OCI-LY3 (cell line): Measurements from ENCODE around the gene ZCCHC14.

Experiments
- H2AFZ ChIP-seq: fragments of 200-600, 300-600 bp; shearing (Covaris generic); 2 replicates; pipeline ENCODE4 v1.6.0; 2014; ENCODE audit warnings: antibody characterized with exemption, low read depth, low read length
- H3K27ac ChIP-seq: fragments of 200-600, 300-600 bp; sonication (generic); 2 replicates; pipeline ENCODE4 v1.5.1; 2014; ENCODE audit warnings: mild to moderate bottlenecking, low read length, moderate library complexity, mixed read lengths
- H3K27me3 ChIP-seq: fragments of 200-600, 300-600 bp; sonication (generic); 2 replicates; pipeline ENCODE4 v1.6.1; 2014; ENCODE audit warnings: low read depth, low read length, mixed read lengths
- H3K36me3 ChIP-seq: fragments of 200-600, 300-600 bp; sonication (generic); replicated peaks from 2 replicates; pipeline ENCODE3; 2014; ENCODE audit warnings: low read depth, low read length, mixed read lengths
- H3K4me1 ChIP-seq: fragments of 300-600, 200-600 bp; sonication (generic); 2 replicates; pipeline ENCODE4 v1.6.1; 2014; ENCODE audit warnings: low read length, mixed read lengths
- H3K4me2 ChIP-seq: fragments of 200-600, 300-600 bp; sonication (generic); 2 replicates; pipeline ENCODE4 v1.6.1; 2014; ENCODE audit warnings: low read length, mixed read lengths
- H3K4me3 ChIP-seq: fragments of 300-600, 200-600 bp; sonication (generic); 2 replicates; pipeline ENCODE4 v1.5.1; 2014; ENCODE audit warnings: antibody characterized with exemption, mild to moderate bottlenecking, low read length, moderate library complexity
- H3K79me2 ChIP-seq: fragments of 300-600, 200-600 bp; shearing (Covaris generic); 2 replicates; pipeline ENCODE4 v1.6.1; 2014; ENCODE audit warnings: mild to moderate bottlenecking, low read length, mixed read lengths
- H3K9ac ChIP-seq: fragments of 300-600, 200-600 bp; shearing (Covaris generic); 2 replicates; pipeline ENCODE4 v1.6.0; 2014; ENCODE audit warnings: mild to moderate bottlenecking, low read length, moderate library complexity
- H3K9me3 ChIP-seq: fragments of 200-600, 300-600 bp; shearing (Covaris generic); 2 replicates; pipeline ENCODE4 v1.6.1; 2014; ENCODE audit warnings: low read length, mixed read lengths; ENCODE audit not compliant: insufficient read depth
- H4K20me1 ChIP-seq: fragments of 200-600, 300-600 bp; sonication (generic); 2 replicates; pipeline ENCODE4 v1.6.1; 2016; ENCODE audit warnings: low read length, mixed read lengths; ENCODE audit not compliant: insufficient read depth
- CTCF ChIP-seq: fragments of 200-600, 300-600 bp; sonication (generic); IDR thresholded peaks from 2 replicates; pipeline ENCODE4 v1.5.1; 2014; ENCODE audit warnings: antibody characterized with exemption, low read length, low read depth
- EZH2phosphoT487 ChIP-seq: fragments of 200-600 bp; shearing (Covaris generic); IDR thresholded peaks from 2 replicates; pipeline ENCODE4 v1.6.1; 2018; ENCODE audit warnings: antibody characterized with exemption, mixed run types, low read depth

The ZCCHC14 gene

GRCh38 chr16:87441886-87442580 lies 50.8 kb downstream of the ZCCHC14 start:
- H3K9me3 ChIP-seq: no peaks in the 10 kb centered on the region
- TF ChIP-seq CTCF (no peak), EZH2phosphoT487 (no peak)
- no peak overlapping the region for H3K9ac ChIP-seq
- no peak overlapping the region for H3K4me2 ChIP-seq
- H3K36me3 ChIP-seq: no peaks in the 10 kb centered on the region
- H4K20me1 ChIP-seq: no peaks in the 10 kb centered on the region
- H3K4me1 ChIP-seq: no peaks in the 10 kb centered on the region
- no peak overlapping the region for H2AFZ ChIP-seq
- no peaks in the 10 kb centered on the region for H3K27me3 ChIP-seq
- H3K27ac ChIP-seq: no peak overlapping the region
- no peak overlapping the region for H3K4me3 ChIP-seq
- H3K79me2 ChIP-seq: no peaks in the 10 kb centered on the region

- Histone ChIP-seq H4K20me1 (no peaks in the 10 kb centered on the region), H3K4me2 (no peak overlapping the region), H3K9ac (no peak overlapping the region), H3K9me3 (no peaks in the 10 kb centered on the region), H2AFZ (no peak overlapping the region), H3K79me2 (no peaks in the 10 kb centered on the region), H3K36me3 (no peaks in the 10 kb centered on the region), H3K4me3 (no peak overlapping the region), H3K27ac (no peak overlapping the region), H3K27me3 (no peaks in the 10 kb centered on the region), H3K4me1 (no peaks in the 10 kb centered on the region)
- TF ChIP-seq CTCF (no peak), EZH2phosphoT487 (no peak)
Measured at GRCh38 chr16:87439926-87440325, 52.9 kb downstream of the ZCCHC14 start.

GRCh38 chr16:87438611-87438985 lies 54.2 kb downstream of the ZCCHC14 start:
- Histone ChIP-seq H3K79me2 (no peaks in the 10 kb centered on the region), H3K27ac (no peak overlapping the region), H3K9me3 (no peaks in the 10 kb centered on the region), H3K36me3 (no peaks in the 10 kb centered on the region), H2AFZ (no peak overlapping the region), H3K27me3 (no peaks in the 10 kb centered on the region), H3K4me2 (no peak overlapping the region), H4K20me1 (no peaks in the 10 kb centered on the region), H3K9ac (no peak overlapping the region), H3K4me1 (no peaks in the 10 kb centered on the region), H3K4me3 (no peak overlapping the region)
- TF ChIP-seq EZH2phosphoT487 (no peak), CTCF (no peak)

DNA sequence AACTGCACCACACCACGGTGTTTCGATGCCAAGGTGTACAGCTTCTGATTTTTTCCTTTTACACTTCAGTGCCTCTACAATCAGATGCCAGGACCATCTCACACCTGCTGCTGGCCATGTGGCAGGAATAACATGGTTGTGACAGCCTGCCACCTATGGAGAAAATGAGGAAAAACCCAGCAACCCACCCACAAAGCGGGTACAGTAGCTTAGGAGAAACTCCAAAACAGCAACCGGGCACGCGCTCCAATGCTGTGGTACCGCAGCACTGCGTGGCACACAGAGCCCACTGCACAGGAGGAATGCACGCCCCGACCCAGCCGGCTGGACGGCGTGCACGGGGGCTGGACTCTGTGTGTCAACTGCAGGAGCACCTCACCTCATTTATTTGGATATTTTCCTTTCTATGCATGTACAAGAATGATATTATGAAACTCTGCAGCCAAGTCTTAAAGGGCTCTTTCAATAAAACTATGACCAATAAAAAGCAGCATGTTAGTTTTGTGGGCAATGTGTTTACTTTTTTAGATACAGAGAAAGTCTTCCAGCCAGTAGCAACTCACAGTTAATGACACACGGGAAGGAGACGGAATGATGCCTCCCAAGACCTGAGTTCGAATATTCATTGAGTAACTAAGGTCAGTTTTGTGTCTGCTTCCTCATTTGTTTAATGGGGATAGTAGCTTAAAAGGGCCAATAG lies 54.8 kb downstream of the ZCCHC14 start:
- H3K9ac ChIP-seq: no peak overlapping the region
- H4K20me1 ChIP-seq: no peaks in the 10 kb centered on the region
- no peak overlapping the region for H3K4me2 ChIP-seq
- H3K79me2 ChIP-seq: no peaks in the 10 kb centered on the region
- H3K4me1 ChIP-seq: no peaks in the 10 kb centered on the region
- no peak for TF ChIP-seq CTCF
- no peak for TF ChIP-seq EZH2phosphoT487
- no peak overlapping the region for H3K4me3 ChIP-seq
- no peaks in the 10 kb centered on the region for H3K27me3 ChIP-seq
- H3K9me3 ChIP-seq: no peaks in the 10 kb centered on the region
- H2AFZ ChIP-seq: no peak overlapping the region
- no peaks in the 10 kb centered on the region for H3K36me3 ChIP-seq
- H3K27ac ChIP-seq: no peak overlapping the region
